Hepatocyte (in vitro differentiated cells): ENCODE measurements around the gene CLCN7. TPM values are rescaled to one million over a fixed set of nuclear protein-coding genes. Genes with fewer than 3 reads are reported as not detected.

Experiments used
- DNase-seq: peaks from one replicate; pipeline ENCODE4 v3.0.0-alpha.2; 2016; ENCODE audit warnings: low spot score
- H2AFZ ChIP-seq: fragments of 200-600 bp; sonication (generic); 2 replicates; pipeline ENCODE4 v1.6.0; 2016; ENCODE audit warnings: antibody characterized with exemption, mild to moderate bottlenecking
- H3K27ac ChIP-seq: fragments of 200-600 bp; sonication (generic); 2 replicates; pipeline ENCODE4 v1.5.1; 2016; ENCODE audit warnings: mild to moderate bottlenecking
- H3K27me3 ChIP-seq: fragments of 200-600 bp; sonication (generic); 2 replicates; pipeline ENCODE4 v1.6.1; 2016
- H3K36me3 ChIP-seq: fragments of 200-600 bp; sonication (generic); replicated peaks from 2 replicates; pipeline ENCODE4 v1.5.1; 2016; ENCODE audit warnings: low read depth; ENCODE audit not compliant: insufficient read depth
- H3K4me1 ChIP-seq: fragments of 200-600 bp; sonication (generic); 2 replicates; pipeline ENCODE4 v1.5.1; 2016; ENCODE audit warnings: mild to moderate bottlenecking, moderate library complexity; ENCODE audit not compliant: insufficient read depth
- H3K4me2 ChIP-seq: fragments of 200-600 bp; sonication (generic); 2 replicates; pipeline ENCODE4 v1.6.0; 2016
- H3K4me3 ChIP-seq: fragments of 200-600 bp; sonication (generic); 2 replicates; pipeline ENCODE4 v1.5.1; 2016; ENCODE audit warnings: mild to moderate bottlenecking
- H3K79me2 ChIP-seq: fragments of 200-600 bp; sonication (generic); 2 replicates; pipeline ENCODE4 v1.6.0; 2017; ENCODE audit warnings: mild to moderate bottlenecking
- H3K9me2 ChIP-seq: fragments of 200-600 bp; sonication (generic); replicated peaks from 2 replicates; pipeline ENCODE4 v1.6.0; 2017; ENCODE audit warnings: mild to moderate bottlenecking; ENCODE audit not compliant: insufficient read depth
- H3K9me3 ChIP-seq: fragments of 200-600 bp; sonication (generic); 2 replicates; pipeline ENCODE4 v1.5.1; 2016; ENCODE audit warnings: low read depth, mild to moderate bottlenecking
- H4K20me1 ChIP-seq: fragments of 200-600 bp; sonication (generic); 2 replicates; pipeline ENCODE4 v1.6.0; 2016; ENCODE audit warnings: mild to moderate bottlenecking; ENCODE audit not compliant: insufficient read depth, poor library complexity, severe bottlenecking
- EZH2 ChIP-seq: fragments of 200-600 bp; sonication (generic); IDR thresholded peaks from 2 replicates; pipeline ENCODE4 v1.6.1; 2016; ENCODE audit warnings: antibody characterized with exemption, mild to moderate bottlenecking, borderline replicate concordance
- EZH2phosphoT487 ChIP-seq: fragments of 200-600 bp; sonication (generic); IDR thresholded peaks from one replicate; pipeline ENCODE4 v1.6.1; 2018; ENCODE audit warnings: antibody characterized with exemption, mild to moderate bottlenecking, low read depth, moderate library complexity; ENCODE audit not compliant: unreplicated experiment, severe bottlenecking
- WGBS: methylation state at CpG from one replicate; pipeline ENCODE4 v1.1.6; 2016; ENCODE audit warnings: low lambda C conversion rate; ENCODE audit errors: missing lambda C conversion rate; 5-methylcytosine and 5-hydroxymethylcytosine counted together
- polyA plus RNA-seq: library from polyadenylated mRNA; unstranded; fragments of >200 nt; fragmentation: Nextera tagmentation; extraction: Ambion mirVana; gene quantifications from 2 replicates; pipeline ENCODE4 v1.2.1, GENCODE V29; 2016
- total RNA-seq: library from RNA; depleted of rRNA; stranded (reverse); fragments of >200 nt; gene quantifications from 2 replicates; pipeline ENCODE4 v1.2.3, GENCODE V29; 2014
- TF ChIP-seq, protein P1 (sequence below): fragments of 200-600 bp; sonication (generic); IDR thresholded peaks from 2 replicates; pipeline ENCODE4 v1.5.1; 2016; ENCODE audit warnings: antibody characterized with exemption, mild to moderate bottlenecking; ENCODE audit not compliant: poor library complexity

CLCN7 gene
- total and polyA plus RNA-seq, 2 experiments from 2014 or later, result 56.3 to 107 TPM

DNA sequence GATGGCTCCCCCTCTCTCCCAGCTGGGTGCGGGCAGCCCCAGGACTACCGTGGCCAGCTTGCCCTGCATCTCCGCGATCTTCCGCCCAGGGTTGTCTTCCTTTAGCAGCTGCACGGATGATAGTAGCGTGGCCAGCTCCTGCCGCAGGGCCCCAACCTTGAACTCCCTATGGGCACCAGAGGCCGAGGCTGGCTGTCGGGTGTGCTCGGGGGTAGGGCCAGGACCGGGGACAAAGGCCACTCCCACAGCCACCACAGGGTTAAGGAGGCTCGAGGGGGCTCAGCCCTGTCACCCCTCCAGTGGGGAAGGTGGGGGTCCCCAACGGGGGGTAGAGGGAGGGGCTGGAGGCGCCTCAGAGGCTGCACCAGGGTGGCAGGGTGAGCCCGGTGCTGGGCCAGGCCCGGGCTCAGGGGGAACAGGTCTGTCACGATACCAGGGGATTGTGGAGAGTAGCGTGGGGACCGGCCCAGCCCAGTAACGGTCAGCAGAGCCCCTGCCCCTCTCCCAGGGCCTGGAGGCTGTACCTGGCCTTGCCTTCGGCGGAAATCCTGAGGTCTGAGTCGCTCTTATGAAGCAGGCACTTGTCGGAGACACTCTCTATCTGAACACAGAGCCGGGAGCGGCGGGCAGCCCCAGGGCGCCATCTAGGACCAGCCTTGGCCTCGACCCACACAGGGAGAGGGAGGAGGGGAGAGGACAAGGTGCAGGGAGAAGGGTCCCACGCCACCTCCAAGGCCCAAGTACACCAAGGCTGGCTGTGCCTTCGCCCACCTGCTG, 38.7 kb downstream of the CLCN7 start:
- TF ChIP-seq EZH2, result no peak
- TF ChIP-seq, protein P1, sequence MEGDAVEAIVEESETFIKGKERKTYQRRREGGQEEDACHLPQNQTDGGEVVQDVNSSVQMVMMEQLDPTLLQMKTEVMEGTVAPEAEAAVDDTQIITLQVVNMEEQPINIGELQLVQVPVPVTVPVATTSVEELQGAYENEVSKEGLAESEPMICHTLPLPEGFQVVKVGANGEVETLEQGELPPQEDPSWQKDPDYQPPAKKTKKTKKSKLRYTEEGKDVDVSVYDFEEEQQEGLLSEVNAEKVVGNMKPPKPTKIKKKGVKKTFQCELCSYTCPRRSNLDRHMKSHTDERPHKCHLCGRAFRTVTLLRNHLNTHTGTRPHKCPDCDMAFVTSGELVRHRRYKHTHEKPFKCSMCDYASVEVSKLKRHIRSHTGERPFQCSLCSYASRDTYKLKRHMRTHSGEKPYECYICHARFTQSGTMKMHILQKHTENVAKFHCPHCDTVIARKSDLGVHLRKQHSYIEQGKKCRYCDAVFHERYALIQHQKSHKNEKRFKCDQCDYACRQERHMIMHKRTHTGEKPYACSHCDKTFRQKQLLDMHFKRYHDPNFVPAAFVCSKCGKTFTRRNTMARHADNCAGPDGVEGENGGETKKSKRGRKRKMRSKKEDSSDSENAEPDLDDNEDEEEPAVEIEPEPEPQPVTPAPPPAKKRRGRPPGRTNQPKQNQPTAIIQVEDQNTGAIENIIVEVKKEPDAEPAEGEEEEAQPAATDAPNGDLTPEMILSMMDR, result no peak
- TF ChIP-seq EZH2phosphoT487, result no peak

DNA sequence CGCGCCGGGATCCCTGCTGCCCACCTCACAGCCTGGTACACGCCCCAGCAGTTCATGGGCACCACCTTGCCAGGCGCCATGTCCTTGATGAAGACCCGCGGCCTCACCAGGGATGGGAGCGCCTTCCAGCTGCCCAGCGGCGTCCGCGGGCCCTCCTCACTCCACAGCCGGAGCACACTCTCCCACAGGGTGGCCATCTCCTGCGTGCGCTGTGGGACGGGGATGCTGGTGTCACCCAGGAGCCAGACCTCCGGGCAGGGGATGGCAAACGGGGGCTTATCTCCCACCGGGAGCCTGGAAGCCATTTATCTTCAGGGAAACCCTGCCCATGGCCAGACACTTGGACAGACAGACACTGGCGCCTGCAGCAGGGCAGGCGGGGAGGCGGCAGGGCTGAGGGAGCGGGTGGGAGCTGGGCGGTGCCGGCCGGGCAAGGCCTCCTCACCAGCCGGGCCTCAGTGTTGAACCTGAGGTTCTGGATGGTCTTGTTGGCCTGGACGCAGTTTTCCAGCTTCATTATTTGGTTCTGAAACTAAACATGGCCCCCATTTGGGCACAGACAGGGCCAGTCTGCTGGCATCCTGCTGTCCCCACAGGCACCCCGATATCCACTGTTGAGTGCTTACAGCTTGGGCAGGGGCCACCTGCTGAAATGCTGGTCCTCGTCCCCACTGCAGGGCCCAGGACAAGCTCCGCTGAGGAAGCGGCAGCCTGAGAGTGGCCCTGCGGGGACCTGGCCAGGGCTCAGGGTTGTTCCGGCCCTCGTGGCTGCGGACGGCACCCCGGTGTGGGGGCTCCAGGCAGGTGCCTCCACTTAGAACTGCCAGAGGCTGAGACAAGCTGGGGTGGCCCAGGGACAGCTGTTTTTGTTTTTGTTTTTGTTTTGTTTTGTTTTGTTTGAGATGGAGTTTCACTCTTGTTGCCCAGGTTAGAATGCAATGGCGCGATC, 39.9 kb downstream of the CLCN7 start:
- Histone ChIP-seq H2AFZ (no peak overlapping the region), H3K4me2 (no peak overlapping the region), H4K20me1 (no peaks in the 10 kb centered on the region), H3K36me3 (no peaks in the 10 kb centered on the region), H3K4me3 (no peak overlapping the region), H3K79me2 (no peaks in the 10 kb centered on the region), H3K27ac (no peak overlapping the region), H3K9me3 (no peaks in the 10 kb centered on the region), H3K9me2 (no peaks in the 10 kb centered on the region), H3K4me1 (peaks cover 13% of the 10 kb centered on the region), H3K27me3 (no peaks in the 10 kb centered on the region)
- DNase-seq, result no peak
- TF ChIP-seq, protein P1, result no peak
- TF ChIP-seq EZH2phosphoT487 (no peak), EZH2 (no peak)
- 96% methylated on average over 36 of the region's 40 CpGs for WGBS

More for the DNA sequence above, 38.7 kb downstream of the CLCN7 start:
- H3K79me2 ChIP-seq, result no peaks in the 10 kb centered on the region
- DNase-seq, result no peak
- H3K9me2 ChIP-seq, result no peaks in the 10 kb centered on the region
- H3K9me3 ChIP-seq, result no peaks in the 10 kb centered on the region
- H3K4me2 ChIP-seq, result no peak overlapping the region
- no peaks in the 10 kb centered on the region for H3K27me3 ChIP-seq
- no peaks in the 10 kb centered on the region for H4K20me1 ChIP-seq
- H3K36me3 ChIP-seq, result no peaks in the 10 kb centered on the region
- WGBS, result 81% methylated on average over 30 of the region's 32 CpGs
- H2AFZ ChIP-seq, result no peak overlapping the region
- H3K4me1 ChIP-seq, result peaks cover 3% of the 10 kb centered on the region
- no peak overlapping the region for H3K27ac ChIP-seq
- H3K4me3 ChIP-seq, result no peak overlapping the region

DNA sequence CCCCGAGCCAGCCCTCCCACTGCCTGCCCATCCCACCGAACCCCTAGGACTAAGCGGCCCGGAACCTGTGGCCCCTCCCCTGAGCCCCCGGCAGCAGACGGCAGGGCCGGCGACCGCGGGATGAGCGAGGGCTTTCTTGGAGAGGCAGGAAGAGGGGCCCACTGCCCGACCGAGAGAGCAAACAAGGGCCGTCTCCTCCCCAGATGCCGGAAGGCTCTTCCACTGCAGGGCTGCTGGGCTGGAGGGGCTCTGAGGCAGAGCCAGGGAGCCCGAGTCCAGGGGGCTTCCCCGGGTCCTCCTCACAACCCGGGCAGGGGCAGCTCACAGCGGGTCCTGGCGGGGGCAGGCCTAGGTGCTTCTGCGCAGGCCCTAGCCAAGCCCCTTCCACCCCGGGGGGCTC, 41.1 kb downstream of the CLCN7 start:
- no peaks in the 10 kb centered on the region for H3K79me2 ChIP-seq
- WGBS, result 74% methylated on average over 21 of the region's 22 CpGs
- H3K27ac ChIP-seq, result no peak overlapping the region
- H3K9me3 ChIP-seq, result no peaks in the 10 kb centered on the region
- no peaks in the 10 kb centered on the region for H3K9me2 ChIP-seq
- no peak overlapping the region for H3K4me2 ChIP-seq
- no peaks in the 10 kb centered on the region for H4K20me1 ChIP-seq
- H3K36me3 ChIP-seq, result no peaks in the 10 kb centered on the region
- H3K4me3 ChIP-seq, result no peak overlapping the region
- TF ChIP-seq, protein P1, result no peak
- TF ChIP-seq EZH2phosphoT487 (no peak), EZH2 (no peak)
- H3K27me3 ChIP-seq, result no peaks in the 10 kb centered on the region
- no peak for DNase-seq
- H3K4me1 ChIP-seq, result peaks cover 13% of the 10 kb centered on the region
- H2AFZ ChIP-seq, result no peak overlapping the region
